WTC11 (cell line): Measurements from ENCODE around the gene PAEP.

Experiments
- CBFB ChIP-seq: sonication (generic); formaldehyde crosslinking; IDR thresholded peaks from 2 replicates; pipeline ENCODE4 v1.8.1; 2022; ENCODE audit warnings: mild to moderate bottlenecking, low read depth, missing genetic modification reagents
- CTCF ChIP-seq: fragments of 200-600 bp; IDR thresholded peaks from 2 replicates; pipeline ENCODE4 v1.8.0; 2022; ENCODE audit warnings: antibody characterized with exemption
- E2F5 ChIP-seq: sonication (generic); formaldehyde crosslinking; IDR thresholded peaks from 2 replicates; pipeline ENCODE4 v1.8.1; 2022; ENCODE audit warnings: mild to moderate bottlenecking, moderate library complexity, missing genetic modification reagents
- ESRRA ChIP-seq: sonication (generic); formaldehyde crosslinking; IDR thresholded peaks from 2 replicates; pipeline ENCODE4 v1.8.1; 2022; ENCODE audit warnings: mild to moderate bottlenecking, missing genetic modification reagents, borderline replicate concordance
- KAT7 ChIP-seq: sonication (generic); formaldehyde crosslinking; IDR thresholded peaks from 2 replicates; pipeline ENCODE4 v1.8.1; 2023; ENCODE audit warnings: missing genetic modification reagents, mild to moderate bottlenecking, borderline replicate concordance
- MAX ChIP-seq: sonication (generic); formaldehyde crosslinking; IDR thresholded peaks from 2 replicates; pipeline ENCODE4 v1.8.0; 2022; ENCODE audit warnings: mild to moderate bottlenecking, missing genetic modification reagents
- MXD4 ChIP-seq: fragments of 250-450 bp; sonication (Bioruptor Pico); IDR thresholded peaks from 2 replicates; pipeline ENCODE4 v1.8.0; 2021; ENCODE audit warnings: mild to moderate bottlenecking, moderate library complexity, borderline replicate concordance
- NR3C1 ChIP-seq: sonication (generic); formaldehyde crosslinking; conservative IDR thresholded peaks from 2 replicates; pipeline ENCODE4 v1.8.1; 2023; ENCODE audit warnings: low read depth, mild to moderate bottlenecking, missing genetic modification reagents
- SMAD3 ChIP-seq: sonication (generic); formaldehyde crosslinking; IDR thresholded peaks from 2 replicates; pipeline ENCODE4 v1.8.0; 2022; ENCODE audit warnings: missing genetic modification reagents, mild to moderate bottlenecking, borderline replicate concordance
- SOX15 ChIP-seq: fragments of 250-450 bp; sonication (Bioruptor Pico); IDR thresholded peaks from 2 replicates; pipeline ENCODE4 v1.9.0; 2021; ENCODE audit warnings: mild to moderate bottlenecking

- TF ChIP-seq CTCF = no peak
- no peak for TF ChIP-seq ESRRA (CRISPR knock-in tag)
- no peak for TF ChIP-seq KAT7
- TF ChIP-seq CBFB (CRISPR knock-in tag) = no peak
- no peak for TF ChIP-seq SMAD3
- TF ChIP-seq NR3C1 (CRISPR knock-in tag) = no peak
- TF ChIP-seq MXD4 (CRISPR knock-in tag) = no peak
- TF ChIP-seq E2F5 (CRISPR knock-in tag) = no peak
- TF ChIP-seq MAX = no peak
- no peak for TF ChIP-seq SOX15 (CRISPR knock-in tag)
Observed at GRCh38 chr9:135565141-135565628, 3.6 kb downstream of the PAEP start.
